Left lung (tissue), 10 donors: ENCODE measurements around the gene DAB2IP. TPM values are rescaled to one million over a fixed set of nuclear protein-coding genes. Genes with fewer than 3 reads are reported as not detected.

ENCODE experiments used
- ATAC-seq: fragments of 200-7000 bp; cut with Tn5 transposase; one replicate; pipeline ENCODE4 v1.9.1; 2020; ENCODE audit warnings: moderate library complexity
- DNase-seq, 4 donors: peaks; one replicate each; pipeline ENCODE4 v3.0.0-alpha.2; 2013 to 2020
- H3K27ac ChIP-seq, 2 donors: fragments of 200-600 bp; sonication (generic) in 1 of 2; one replicate each; pipeline versions ENCODE4 v1.5.0 to v1.8.0; 2020 to 2021
- H3K27me3 ChIP-seq, 2 donors: fragments of 200-600 bp; sonication (generic) in 1 of 2; one replicate each; pipeline versions ENCODE4 v1.5.0 to v1.8.0; 2020 to 2021
- H3K36me3 ChIP-seq, 2 donors: fragments of 200-600 bp; sonication (generic) in 1 of 2; one replicate each; pipeline versions ENCODE4 v1.5.0 to v1.8.0; 2020 to 2021
- H3K4me1 ChIP-seq, 2 donors: fragments of 200-600 bp; one replicate each; pipeline ENCODE4 v1.8.0; 2021
- H3K4me3 ChIP-seq, 2 donors: fragments of 200-600 bp; sonication (generic) in 1 of 2; one replicate each; pipeline versions ENCODE4 v1.5.0 to v1.8.0; 2020 to 2021; ENCODE audit warnings: mild to moderate bottlenecking in 1 of 2
- H3K9me3 ChIP-seq, 2 donors: fragments of 200-600 bp; sonication (generic) in 1 of 2; one replicate each; pipeline versions ENCODE4 v1.5.0 to v1.8.0; 2020 to 2021
- intact Hi-C, 2 donors: fragments of 100-400 bp; cut with DNase I; formaldehyde crosslinking; loops; one replicate each; pipeline versions ENCODE4 v1.11.2 to v1.14.2; 2022
- polyA plus RNA-seq, 6 donors: library from polyadenylated mRNA; unstranded; fragments of 120-200 nt; gene quantifications; one replicate each; pipeline ENCODE4 v1.2.1, GENCODE V29; 2013; ENCODE audit not compliant: insufficient read length in 6 of 6
- total RNA-seq, 2 donors: library from RNA; stranded (reverse); fragmentation: NEBNext Ultra II Directional; extraction: Animal tissue kit (Norgen Biotek cat#: 25700); gene quantifications; one replicate each; pipeline ENCODE4 v1.2.1, GENCODE V29; 2021
- TF ChIP-seq, protein P1 (sequence below), 2 donors: fragments of 200-600 bp; sonication (generic) in 1 of 2; IDR thresholded peaks; one replicate each; pipeline versions ENCODE4 v1.5.0 to v1.8.0; 2021; ENCODE audit warnings: antibody characterized with exemption in 2 of 2
- donor health status: DM: no; HTN: yes; CAD: no.
- donor health status: DM: no; HTN: no; CAD: no.

Gene DAB2IP
- total and polyA plus RNA-seq, 8 donors, result 25.0 to 53.4 (median 34.6) TPM

- Histone ChIP-seq H3K27me3 (no peaks in the 10 kb centered on the region), H3K27ac (no peak overlapping the region), H3K36me3 (peaks cover 0 to 47% of the 10 kb centered on the region in 2 donors), H3K4me3 (no peak overlapping the region), H3K9me3 (no peaks in the 10 kb centered on the region), H3K4me1 (no peaks in the 10 kb centered on the region)
- intact Hi-C loops, result no loop called here
- TF ChIP-seq, protein P1, sequence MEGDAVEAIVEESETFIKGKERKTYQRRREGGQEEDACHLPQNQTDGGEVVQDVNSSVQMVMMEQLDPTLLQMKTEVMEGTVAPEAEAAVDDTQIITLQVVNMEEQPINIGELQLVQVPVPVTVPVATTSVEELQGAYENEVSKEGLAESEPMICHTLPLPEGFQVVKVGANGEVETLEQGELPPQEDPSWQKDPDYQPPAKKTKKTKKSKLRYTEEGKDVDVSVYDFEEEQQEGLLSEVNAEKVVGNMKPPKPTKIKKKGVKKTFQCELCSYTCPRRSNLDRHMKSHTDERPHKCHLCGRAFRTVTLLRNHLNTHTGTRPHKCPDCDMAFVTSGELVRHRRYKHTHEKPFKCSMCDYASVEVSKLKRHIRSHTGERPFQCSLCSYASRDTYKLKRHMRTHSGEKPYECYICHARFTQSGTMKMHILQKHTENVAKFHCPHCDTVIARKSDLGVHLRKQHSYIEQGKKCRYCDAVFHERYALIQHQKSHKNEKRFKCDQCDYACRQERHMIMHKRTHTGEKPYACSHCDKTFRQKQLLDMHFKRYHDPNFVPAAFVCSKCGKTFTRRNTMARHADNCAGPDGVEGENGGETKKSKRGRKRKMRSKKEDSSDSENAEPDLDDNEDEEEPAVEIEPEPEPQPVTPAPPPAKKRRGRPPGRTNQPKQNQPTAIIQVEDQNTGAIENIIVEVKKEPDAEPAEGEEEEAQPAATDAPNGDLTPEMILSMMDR (IDR thresholded peaks at IDR 0.05), result no peak
- DNase-seq, result peak in 1 of 4 donors; percentile 74
- no peak for ATAC-seq
Measured at GRCh38 chr9:121783521-121784507, 132.4 kb downstream of the DAB2IP start.

GRCh38 chr9:121784731-121785411 is 133.4 kb downstream of the DAB2IP start:
- H3K27ac ChIP-seq, result no peak overlapping the region
- H3K27me3 ChIP-seq, result no peaks in the 10 kb centered on the region
- DNase-seq (peak in 3 of 4 donors; percentile 30 to 61 (median 48)), ATAC-seq (no peak)
- no peak overlapping the region for H3K4me3 ChIP-seq
- H3K36me3 ChIP-seq, result peaks cover 0 to 47% of the 10 kb centered on the region in 2 donors
- H3K9me3 ChIP-seq, result no peaks in the 10 kb centered on the region
- no peaks in the 10 kb centered on the region for H3K4me1 ChIP-seq
- intact Hi-C loops, result no loop called here
- TF ChIP-seq, protein P1 (IDR thresholded peaks at IDR 0.05), result no peak

DNA sequence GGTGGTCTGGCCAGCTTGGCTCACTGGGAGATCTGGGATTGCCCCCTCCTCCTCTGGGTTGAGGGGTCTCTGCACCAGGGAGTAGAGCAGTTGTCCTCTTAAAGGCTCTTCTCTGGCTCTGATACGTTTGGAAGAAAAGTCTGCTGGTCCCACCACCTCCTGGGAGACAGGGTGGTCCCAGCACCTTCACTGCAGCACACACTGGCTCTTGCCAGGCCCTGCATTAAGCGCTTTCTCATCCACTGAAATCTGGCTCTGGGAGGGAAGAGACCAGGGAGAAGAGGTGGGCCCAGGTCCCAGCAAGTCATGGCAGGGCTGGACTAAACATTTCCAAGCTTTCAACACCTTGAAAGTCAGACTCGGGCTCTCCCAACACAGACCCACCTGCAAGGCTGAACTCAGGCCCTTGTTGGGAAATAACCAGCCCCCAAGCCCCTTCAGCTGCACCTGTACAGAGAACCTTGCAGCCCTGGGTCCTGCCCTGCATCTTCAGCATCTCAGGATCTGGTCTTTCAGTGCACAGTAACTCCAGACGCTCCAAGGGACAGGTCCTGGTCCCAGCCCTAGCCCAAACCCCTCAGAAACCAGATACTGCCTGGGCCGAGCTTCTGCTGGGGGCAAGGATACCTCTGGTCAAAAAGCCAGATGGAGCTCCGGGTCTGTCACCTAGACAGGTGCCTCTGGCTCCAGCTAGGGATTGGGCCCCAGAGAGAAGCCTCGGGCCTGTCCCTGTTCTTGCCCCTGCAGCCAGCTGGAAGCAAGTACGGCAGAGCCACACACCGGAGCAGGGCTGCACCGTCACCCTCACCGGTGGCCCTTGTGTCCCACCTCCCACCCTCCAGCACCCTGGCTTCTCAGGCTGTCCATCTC is 134.5 kb downstream of the DAB2IP start:
- H3K4me3 ChIP-seq, result no peak overlapping the region
- no peak overlapping the region for H3K27ac ChIP-seq
- no peak for DNase-seq
- H3K36me3 ChIP-seq, result peaks cover 0 to 41% of the 10 kb centered on the region in 2 donors
- no peaks in the 10 kb centered on the region for H3K4me1 ChIP-seq
- intact Hi-C loops, result no loop called here
- H3K27me3 ChIP-seq, result no peaks in the 10 kb centered on the region
- H3K9me3 ChIP-seq, result no peaks in the 10 kb centered on the region
- no peak for ATAC-seq
- TF ChIP-seq, protein P1 (IDR thresholded peaks at IDR 0.05), result no peak

DNA sequence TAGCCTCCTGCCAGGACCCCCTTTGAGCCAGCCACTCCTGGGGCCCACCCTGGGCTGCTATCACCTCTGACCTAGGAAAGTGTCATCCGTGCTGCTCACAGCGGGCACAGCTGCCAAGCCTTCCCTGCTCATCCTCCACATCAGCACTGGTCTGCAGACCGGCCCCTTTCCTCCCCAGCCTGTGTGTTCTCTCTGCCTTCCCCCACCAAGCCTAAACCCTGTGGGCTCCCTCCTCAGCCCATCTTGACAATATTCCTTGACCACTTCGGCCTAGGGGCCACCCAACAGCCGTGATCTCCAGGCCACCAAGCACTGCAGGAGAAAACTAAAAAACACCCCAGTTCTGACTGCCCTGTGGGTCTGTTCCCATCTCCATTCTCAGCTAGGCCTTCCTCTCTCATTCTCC is 135.1 kb downstream of the DAB2IP start:
- H3K27me3 ChIP-seq, result no peaks in the 10 kb centered on the region
- DNase-seq (no peak), ATAC-seq (no peak)
- TF ChIP-seq, protein P1 (IDR thresholded peaks at IDR 0.05), result no peak
- no peak overlapping the region for H3K27ac ChIP-seq
- intact Hi-C loops, result no loop called here
- peaks cover 0 to 35% of the 10 kb centered on the region in 2 donors for H3K36me3 ChIP-seq
- H3K9me3 ChIP-seq, result no peaks in the 10 kb centered on the region
- no peak overlapping the region for H3K4me3 ChIP-seq
- no peaks in the 10 kb centered on the region for H3K4me1 ChIP-seq
